Lower leg skin (tissue), 3 donors: ENCODE results near the gene DLGAP1.

ENCODE experiments used
- POLR2A ChIP-seq, 2 donors: fragments of 450-650 bp; IDR thresholded peaks; one replicate each; pipeline ENCODE4 v1.6.1; 2016 to 2017; ENCODE audit warnings: antibody characterized with exemption in 2 of 2, mild to moderate bottlenecking in 1 of 2, moderate library complexity in 1 of 2
- TF ChIP-seq, protein P1 (sequence below), 3 donors: fragments of 450-650 bp; IDR thresholded peaks; one replicate each; pipeline ENCODE4 v1.5.1; 2016; ENCODE audit warnings: antibody characterized with exemption in 3 of 3, mild to moderate bottlenecking in 3 of 3, moderate library complexity in 2 of 3

DNA sequence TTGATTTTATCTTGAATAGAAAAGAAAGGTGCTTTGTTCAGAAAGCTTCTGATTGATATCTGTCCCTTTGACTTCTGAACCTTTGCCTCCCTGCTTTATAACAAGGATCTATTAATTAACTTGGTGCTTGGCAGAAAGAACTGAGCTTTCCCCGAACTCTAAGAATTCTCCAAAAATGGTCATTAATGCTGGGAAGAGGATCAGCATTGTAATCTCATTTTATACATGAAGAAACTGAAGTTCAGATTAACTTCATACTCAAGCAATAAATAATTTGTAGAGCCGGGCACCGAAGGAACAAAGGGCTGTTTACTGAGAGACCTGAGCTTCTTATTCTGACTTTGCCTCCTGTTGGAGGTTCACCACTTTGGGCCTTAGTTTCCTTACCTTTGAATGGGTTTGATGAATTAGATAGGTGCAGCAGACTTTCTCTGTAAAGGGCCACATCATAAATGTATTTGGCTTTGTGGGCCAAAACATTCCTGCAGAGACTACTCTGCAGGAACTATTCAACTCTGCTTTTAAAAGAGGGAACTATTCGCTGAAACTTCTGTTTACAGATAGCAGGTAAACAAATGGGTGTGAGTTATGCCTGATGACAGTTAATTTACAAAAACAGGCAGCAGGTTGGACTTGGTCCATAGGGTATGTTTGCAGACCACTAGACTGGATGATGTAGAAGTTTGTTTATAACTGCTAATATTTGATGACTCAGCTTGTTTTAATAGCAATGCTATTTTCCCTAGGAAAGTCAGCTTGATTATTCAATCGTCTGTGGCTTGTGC is 732.3 kb downstream of the DLGAP1 start:
- TF ChIP-seq, protein P1, sequence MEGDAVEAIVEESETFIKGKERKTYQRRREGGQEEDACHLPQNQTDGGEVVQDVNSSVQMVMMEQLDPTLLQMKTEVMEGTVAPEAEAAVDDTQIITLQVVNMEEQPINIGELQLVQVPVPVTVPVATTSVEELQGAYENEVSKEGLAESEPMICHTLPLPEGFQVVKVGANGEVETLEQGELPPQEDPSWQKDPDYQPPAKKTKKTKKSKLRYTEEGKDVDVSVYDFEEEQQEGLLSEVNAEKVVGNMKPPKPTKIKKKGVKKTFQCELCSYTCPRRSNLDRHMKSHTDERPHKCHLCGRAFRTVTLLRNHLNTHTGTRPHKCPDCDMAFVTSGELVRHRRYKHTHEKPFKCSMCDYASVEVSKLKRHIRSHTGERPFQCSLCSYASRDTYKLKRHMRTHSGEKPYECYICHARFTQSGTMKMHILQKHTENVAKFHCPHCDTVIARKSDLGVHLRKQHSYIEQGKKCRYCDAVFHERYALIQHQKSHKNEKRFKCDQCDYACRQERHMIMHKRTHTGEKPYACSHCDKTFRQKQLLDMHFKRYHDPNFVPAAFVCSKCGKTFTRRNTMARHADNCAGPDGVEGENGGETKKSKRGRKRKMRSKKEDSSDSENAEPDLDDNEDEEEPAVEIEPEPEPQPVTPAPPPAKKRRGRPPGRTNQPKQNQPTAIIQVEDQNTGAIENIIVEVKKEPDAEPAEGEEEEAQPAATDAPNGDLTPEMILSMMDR (IDR thresholded peaks at IDR 0.05) = no peak
- TF ChIP-seq POLR2A (IDR thresholded peaks at IDR 0.05) = no peak
